Measurements from ENCODE around the gene IL1R1. TPM values are rescaled to one million over a fixed set of nuclear protein-coding genes. Genes with fewer than 3 reads are reported as not detected.
A peak's percentile ranks its signal among the peaks of the same experiment; 100 is the strongest.

IL1R1 gene
- total and polyA plus RNA-seq, 2 of the 4 experiments (the other 2 are of a cell fraction) = 6.5 to 13.8 TPM

DNA sequence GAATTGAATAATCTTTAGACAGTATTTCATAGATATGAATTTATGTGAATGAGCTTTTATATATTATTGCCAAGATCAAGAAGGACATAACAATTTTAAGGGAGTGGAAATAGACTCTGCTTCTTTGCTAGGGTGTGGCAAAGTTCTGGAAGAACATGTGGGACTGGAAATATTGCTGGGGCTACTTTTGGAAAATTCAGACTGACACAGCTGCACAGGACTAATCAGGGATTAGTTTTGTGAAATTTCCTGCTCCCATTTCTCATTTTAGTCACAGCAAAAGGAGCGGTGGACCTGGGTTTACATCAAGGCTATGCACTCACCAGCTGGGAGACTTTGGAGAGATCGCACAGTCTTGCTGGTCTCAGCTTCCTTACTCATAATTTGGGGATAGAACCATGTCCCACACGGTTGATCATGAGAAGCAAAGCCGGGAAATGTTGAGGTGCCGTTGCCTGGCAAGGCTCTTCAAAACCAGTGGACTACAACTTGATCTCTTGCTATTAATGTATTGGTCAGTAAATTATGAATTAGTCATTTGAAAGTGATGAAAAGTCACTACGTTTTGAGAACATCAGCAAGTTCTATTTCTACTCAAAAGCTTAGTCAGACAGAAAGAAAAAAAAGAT, 86.7 kb downstream of the IL1R1 start:
- Histone ChIP-seq H3K9ac (ENCODE audit: low read depth, low read length) (no peak overlapping the region), H3K4me2 (ENCODE audit: low read depth, low read length) (no peak overlapping the region), H3K4ac (ENCODE audit: low read depth, low read length) (peak overlapping the region; percentile 64; the same call in 1 of the 2 replicates), H2AK5ac (ENCODE audit: low read depth, low read length) (peak overlapping the region; percentile 65), H3K4me3 (ENCODE audit: insufficient read depth, low read depth, low read length) (no peak overlapping the region), H2BK15ac (ENCODE audit: low read depth, low read length) (peak overlapping the region; percentile 71; the same call in 2 of the 3 replicates), H4K91ac (ENCODE audit: insufficient read depth, low read depth, low read length) (peak overlapping the region; percentile 42; the same call in 1 of the 2 replicates), H2AFZ (replicated peaks; ENCODE audit: low read length, poor library complexity) (no peak overlapping the region), H2BK20ac (ENCODE audit: low read depth, low read length) (peak overlapping the region; percentile 84), H3K18ac (ENCODE audit: low read depth, low read length) (peak overlapping the region; percentile 6; the same call in 1 of the 2 replicates), H3K23ac (ENCODE audit: low read depth, low read length) (no peak overlapping the region), H3K27me3 (ENCODE audit: control insufficient read depth, insufficient read depth, low read length) (no peaks in the 10 kb centered on the region), H3K9me3 (ENCODE audit: control insufficient read depth, insufficient read depth, low read length) (no peaks in the 10 kb centered on the region), H2AK9ac (replicated peaks; ENCODE audit: low read depth, low read length, poor library complexity) (no peak overlapping the region), H3K36me3 (ENCODE audit: control insufficient read depth, insufficient read depth, low read length) (no peaks in the 10 kb centered on the region), H2BK5ac (ENCODE audit: low read depth, low read length, poor library complexity, severe bottlenecking) (no peak overlapping the region), H2BK120ac (ENCODE audit: low read depth, low read length) (peak overlapping the region; percentile 79), H3K14ac (replicated peaks; ENCODE audit: low read depth, low read length) (peak overlapping the region; percentile 49; the same call in 1 of the 2 replicates), H4K8ac (ENCODE audit: low read depth in 2 of 2, low read length in 2 of 2) (peak overlapping the region in 1 of 2 experiments; percentile 53; a peak in 3 of 4 replicates), H4K5ac (ENCODE audit: low read depth, low read length) (peak overlapping the region; percentile 1; the same call in 1 of the 2 replicates), H3K4me1 (ENCODE audit: control insufficient read depth, insufficient read depth, low read length) (peaks cover 13% of the 10 kb centered on the region), H3K79me1 (ENCODE audit: low read depth in 1 of 2, low read length in 2 of 2) (no peaks in the 10 kb centered on the region), H3K9me1 (ENCODE audit: insufficient read depth, low read length) (peaks cover 15% of the 10 kb centered on the region), H3K56ac (ENCODE audit: extremely low read depth, insufficient read depth, low read length) (no peak overlapping the region), H3K27ac (ENCODE audit: insufficient read depth, low read length) (no peak overlapping the region), H4K20me1 (ENCODE audit: insufficient read depth, low read length) (no peaks in the 10 kb centered on the region)
- intact Hi-C loops (cut with micrococcal nuclease) = no loop called here
- in situ Hi-C loops (cut with MboI; ENCODE audit: low sequenced_read_pairs) = no loop called here
- WGBS, 2 experiments (ENCODE audit: extremely low coverage in 2 of 2, insufficient read length in 1 of 2) = no CpG with 5 or more reads among the region's 6 CpGs
- TF ChIP-seq MAFK (IDR thresholded peaks at IDR 0.05; ENCODE audit: low read depth, low read length) = no peak
- TF ChIP-seq, protein P1, sequence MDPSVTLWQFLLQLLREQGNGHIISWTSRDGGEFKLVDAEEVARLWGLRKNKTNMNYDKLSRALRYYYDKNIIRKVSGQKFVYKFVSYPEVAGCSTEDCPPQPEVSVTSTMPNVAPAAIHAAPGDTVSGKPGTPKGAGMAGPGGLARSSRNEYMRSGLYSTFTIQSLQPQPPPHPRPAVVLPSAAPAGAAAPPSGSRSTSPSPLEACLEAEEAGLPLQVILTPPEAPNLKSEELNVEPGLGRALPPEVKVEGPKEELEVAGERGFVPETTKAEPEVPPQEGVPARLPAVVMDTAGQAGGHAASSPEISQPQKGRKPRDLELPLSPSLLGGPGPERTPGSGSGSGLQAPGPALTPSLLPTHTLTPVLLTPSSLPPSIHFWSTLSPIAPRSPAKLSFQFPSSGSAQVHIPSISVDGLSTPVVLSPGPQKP (IDR thresholded peaks at IDR 0.05; ENCODE audit: borderline replicate concordance, low read depth, low read length) = no peak
- TF ChIP-seq CHD1 (IDR thresholded peaks at IDR 0.05; ENCODE audit: low read depth, low read length) = no peak
- TF ChIP-seq POLR2A (IDR thresholded peaks at IDR 0.05; ENCODE audit: low read depth, low read length) = no peak
- no peak for TF ChIP-seq RFX5 (IDR thresholded peaks at IDR 0.05; ENCODE audit: low read depth, low read length)
- no peak for TF ChIP-seq USF2 (IDR thresholded peaks at IDR 0.05; ENCODE audit: low read depth, low read length)
- TF ChIP-seq NFE2L2 (IDR thresholded peaks at IDR 0.05; ENCODE audit: low read depth, low read length) = no peak
- TF ChIP-seq RAD21 (IDR thresholded peaks at IDR 0.05; ENCODE audit: low read length) = no peak
- TF ChIP-seq MXI1 (IDR thresholded peaks at IDR 0.05; ENCODE audit: borderline replicate concordance, low read depth, low read length) = no peak
- TF ChIP-seq RCOR1 (IDR thresholded peaks at IDR 0.05; ENCODE audit: insufficient replicate concordance, low read length) = no peak
- ChIA-PET POLR2A (ENCODE audit: unreplicated experiment) (no interaction called here), CTCF (no interaction called here)
- ATAC-seq (ENCODE audit: low read depth) = no peak
- BruUV-seq (replicated peaks) = no TSS peak
- dilution Hi-C loops (cut with HindIII; ENCODE audit: low sequenced_read_pairs, unreplicated experiment) = no loop called here
- DNase-seq = no peak

All from IMR-90 (cell line).